ENCODE data around the gene ZCCHC12. TPM values are rescaled to one million over a fixed set of nuclear protein-coding genes. Genes with fewer than 3 reads are reported as not detected.
"Not testable (repeated sequence)": the region's sequence is repeated elsewhere in the genome, so short reads cannot be mapped to it uniquely, and the experiment has no call there.

The ZCCHC12 gene
- under 1 TPM; 0.35 to 0.98 (median 0.66) TPM for polyA plus RNA-seq (ENCODE audit: insufficient read length in 10 of 10)
- long read RNA-seq, donor 1, result 0 reads
- long read RNA-seq, donor 2, result 0 reads
- long read RNA-seq, donor 3, result 0 reads
- long read RNA-seq, donor 4, result 0 reads
- long read RNA-seq, donor 5, partial matches to known transcripts, result 0 of 1 reads
- long read RNA-seq, donor 5, other reads (novel, unspliced or antisense), result 0 of 1 reads
- long read RNA-seq, donor 6, result 0 reads
- long read RNA-seq, donor 7, result 0 reads
- long read RNA-seq, donor 8, result 0 reads
- long read RNA-seq, donor 9, result 0 reads

DNA sequence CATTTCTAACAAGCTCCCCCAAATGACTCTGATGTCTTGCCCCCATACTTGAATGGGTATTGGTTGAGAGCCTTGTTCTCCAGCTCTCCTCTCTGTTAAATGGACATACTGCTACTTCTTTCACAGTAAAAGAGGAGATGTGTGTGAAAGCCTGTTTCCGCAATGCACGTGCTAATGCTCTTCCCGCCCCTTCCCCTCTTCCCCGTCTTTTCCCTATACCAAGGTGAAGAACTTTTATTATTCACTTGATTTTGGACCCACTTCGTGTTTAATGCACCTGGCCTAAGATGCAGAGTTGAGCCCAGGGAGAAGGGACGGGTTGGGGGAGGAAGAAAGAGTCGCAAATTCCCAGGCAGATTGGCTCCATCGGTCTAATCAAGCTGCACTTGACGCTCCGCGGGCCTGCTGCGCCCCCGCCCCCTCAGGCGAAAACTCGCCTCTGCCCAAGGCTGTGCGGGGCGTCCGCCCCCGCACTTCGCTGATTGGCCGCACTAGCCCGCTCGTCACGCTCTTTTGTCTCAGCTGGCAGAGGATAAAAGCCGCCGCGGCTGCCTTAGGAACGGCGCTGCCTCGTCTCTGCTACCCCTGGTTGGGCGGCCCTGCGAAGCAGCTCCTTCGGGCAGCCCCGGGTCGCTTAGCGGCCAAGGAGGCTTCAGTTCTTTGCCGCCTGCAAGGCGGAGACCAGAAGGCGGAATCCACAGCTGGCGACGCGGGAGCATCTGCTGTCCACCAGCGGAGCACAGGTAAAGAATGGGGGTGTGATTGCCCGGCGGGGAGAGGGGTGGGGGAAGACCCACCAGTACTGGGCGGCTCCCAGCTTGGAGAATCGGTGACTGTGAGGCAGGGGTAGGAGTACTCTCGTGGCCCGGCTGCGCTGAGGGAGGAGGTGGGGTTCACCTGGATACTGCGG lies at the start of gene ZCCHC12:
Gene ZCCHC12 (plus strand): TSS at position 562 of the 910 bp plus-strand sequence. CDS start 1,421 bp downstream, outside the sequence.
- DNase-seq, result peak in 2 of 3 donors; percentile 56 to 77

GRCh38 chrX:118779581-118779980 lies 44.0 kb upstream of the ZCCHC12 start:
- DNase-seq, result no peak

- peak in 1 of 3 donors; percentile 26 for DNase-seq
These were observed 43.1 kb upstream of the ZCCHC12 start for GRCh38 chrX:118780509-118780908.

- peak; percentile 61 to 84 (median 73) for DNase-seq
These were observed 42.7 kb upstream of the ZCCHC12 start for GRCh38 chrX:118780911-118781310.

DNA sequence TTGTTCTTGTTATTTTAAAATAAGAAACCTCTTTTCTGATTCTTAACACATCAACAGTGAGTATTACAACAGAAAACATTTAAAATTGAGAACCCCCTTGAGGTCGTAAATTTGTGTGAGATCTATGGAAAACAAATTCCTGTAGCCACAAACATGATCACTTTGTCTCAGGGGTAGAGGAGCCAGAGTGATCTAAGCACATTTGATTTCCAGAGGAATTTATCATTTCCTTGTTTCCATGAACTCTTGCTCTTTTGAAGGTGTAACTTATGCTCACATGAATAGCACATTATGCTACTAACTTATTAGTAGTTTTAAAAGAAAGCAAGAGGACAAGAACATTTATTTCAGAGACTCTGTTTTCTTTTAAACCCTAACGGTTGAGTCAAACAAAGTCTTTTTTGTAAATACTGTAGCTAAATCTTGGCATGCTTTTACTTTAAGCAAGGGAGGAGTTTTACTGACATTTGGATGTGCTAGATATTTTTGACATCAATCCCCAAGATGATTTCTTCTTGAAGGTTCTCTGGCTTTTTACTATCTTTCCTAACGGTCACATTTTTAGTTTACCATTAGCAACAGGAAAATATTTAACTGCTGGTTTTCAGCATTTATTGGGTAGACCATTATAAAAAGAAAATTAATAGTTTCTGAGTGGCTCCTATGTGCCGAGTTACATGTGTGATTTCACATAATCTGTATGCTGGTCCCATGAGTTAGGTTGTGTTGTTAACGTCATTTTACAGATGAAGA lies 27.9 kb upstream of the ZCCHC12 start:
- DNase-seq, result peak; percentile 48 to 82 (median 52)

GRCh38 chrX:118802857-118803256 lies 20.8 kb upstream of the ZCCHC12 start:
- DNase-seq, result peak in 1 of 3 donors; percentile 36

DNA sequence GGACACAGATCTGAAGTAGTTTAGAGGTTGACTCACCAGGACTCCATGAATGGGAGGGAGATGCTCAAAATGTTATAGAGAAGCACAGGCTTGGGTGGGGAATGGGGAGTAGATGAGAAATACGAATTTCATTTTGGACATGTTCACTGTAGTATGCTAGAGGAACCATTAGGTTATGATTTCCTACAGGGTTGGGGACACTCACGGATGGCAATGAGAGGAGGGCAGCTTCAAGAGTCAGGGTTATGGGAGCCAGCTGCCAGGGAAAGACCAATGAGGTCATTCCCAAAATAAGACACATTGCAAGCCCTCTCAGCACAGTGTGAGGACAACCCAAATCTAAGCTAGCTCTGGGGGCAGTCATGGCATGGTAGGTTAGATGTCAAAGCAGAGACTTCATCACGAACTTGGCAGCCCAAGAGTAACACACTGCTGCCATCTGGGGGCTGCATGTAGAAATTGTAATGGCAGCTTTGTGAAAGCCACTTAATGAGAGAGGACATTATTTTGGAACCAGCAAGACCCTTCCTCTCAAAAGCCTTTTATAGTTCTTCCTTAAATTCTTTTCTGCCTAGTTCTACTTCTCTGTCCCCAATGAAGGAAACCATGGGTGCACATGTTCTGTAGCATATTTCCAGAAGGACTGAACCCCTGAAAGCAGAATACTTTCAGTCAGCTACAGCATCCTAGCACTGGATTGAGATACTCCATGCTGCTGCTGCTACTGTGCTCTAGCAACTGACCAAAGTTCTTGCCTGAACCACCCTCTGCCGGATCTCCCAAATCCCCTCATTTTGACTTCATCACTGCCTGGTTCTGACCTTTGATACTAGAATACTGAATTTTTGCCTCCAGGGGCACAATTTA lies 16.2 kb upstream of the ZCCHC12 start:
- DNase-seq, result peak; percentile 40 to 69 (median 59)

DNA sequence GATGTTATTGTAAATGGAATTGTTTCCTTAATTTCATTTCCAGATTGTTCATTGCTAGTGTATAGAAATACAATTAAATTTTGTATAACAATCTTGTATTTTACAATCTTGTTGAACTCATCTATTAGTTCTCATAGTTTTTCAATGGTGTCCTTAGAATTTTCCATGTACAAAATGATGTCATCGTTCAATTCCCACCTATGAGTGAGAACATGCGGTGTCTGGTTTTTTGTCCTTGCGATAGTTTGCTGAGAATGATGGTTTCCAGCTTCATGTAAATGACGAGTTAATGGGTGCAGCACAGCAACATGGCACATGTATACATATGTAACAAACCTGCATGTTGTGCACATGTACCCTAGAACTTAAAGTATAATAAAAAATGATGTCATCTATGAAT lies 6.4 kb upstream of the ZCCHC12 start:
- DNase-seq, result not testable (repeated sequence)

GRCh38 chrX:118824173-118824730 lies 628 bp downstream of the ZCCHC12 start:
- peak in 1 of 3 donors; percentile 24 for DNase-seq

GRCh38 chrX:118825227-118825626 lies 1.6 kb downstream of the ZCCHC12 start:
- peak in 1 of 3 donors; percentile 28 for DNase-seq

- DNase-seq, result peak; percentile 43 to 85 (median 77)
These were observed 15.8 kb downstream of the ZCCHC12 start for GRCh38 chrX:118839334-118839958.

DNA sequence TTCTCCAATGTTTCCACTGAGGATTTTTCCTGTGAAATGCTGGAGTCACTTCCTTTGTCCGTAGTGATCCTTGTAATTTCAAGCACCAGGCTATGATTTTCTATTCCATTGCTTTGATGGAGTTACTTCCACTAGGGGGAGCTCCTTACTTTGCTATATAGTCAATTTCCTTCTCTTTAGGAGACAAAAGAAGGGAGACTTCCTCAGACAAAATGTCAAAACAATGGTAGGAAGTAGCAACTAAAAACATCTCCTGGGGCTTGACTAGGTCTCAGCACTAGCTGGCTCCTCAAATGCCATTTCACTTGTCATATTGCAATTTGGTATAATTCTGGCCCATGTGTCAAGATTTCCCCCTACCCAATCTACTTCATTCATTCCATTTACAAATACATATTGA lies 24.1 kb downstream of the ZCCHC12 start:
- DNase-seq, result peak; percentile 38 to 68 (median 63)

DNA sequence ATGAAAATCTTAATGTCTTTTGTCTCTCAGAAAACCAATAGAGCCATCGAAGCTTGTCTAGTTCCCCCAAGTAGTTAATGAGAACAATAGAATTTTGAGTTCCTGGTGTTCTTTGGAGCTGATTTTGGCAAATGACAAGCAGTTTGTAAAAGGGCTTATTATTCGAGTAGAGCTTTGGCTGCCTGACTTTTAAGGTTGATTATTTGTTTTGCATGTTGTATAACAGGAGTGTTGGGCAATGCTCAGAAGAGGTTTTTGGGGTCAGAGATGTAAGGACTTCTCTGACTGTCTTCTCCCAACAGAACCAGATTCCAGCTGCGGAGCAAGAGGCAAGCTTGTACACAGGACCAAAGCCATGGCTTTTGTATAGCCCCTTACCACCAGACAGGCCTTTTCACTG lies 30.0 kb downstream of the ZCCHC12 start:
- no peak for DNase-seq

DNA sequence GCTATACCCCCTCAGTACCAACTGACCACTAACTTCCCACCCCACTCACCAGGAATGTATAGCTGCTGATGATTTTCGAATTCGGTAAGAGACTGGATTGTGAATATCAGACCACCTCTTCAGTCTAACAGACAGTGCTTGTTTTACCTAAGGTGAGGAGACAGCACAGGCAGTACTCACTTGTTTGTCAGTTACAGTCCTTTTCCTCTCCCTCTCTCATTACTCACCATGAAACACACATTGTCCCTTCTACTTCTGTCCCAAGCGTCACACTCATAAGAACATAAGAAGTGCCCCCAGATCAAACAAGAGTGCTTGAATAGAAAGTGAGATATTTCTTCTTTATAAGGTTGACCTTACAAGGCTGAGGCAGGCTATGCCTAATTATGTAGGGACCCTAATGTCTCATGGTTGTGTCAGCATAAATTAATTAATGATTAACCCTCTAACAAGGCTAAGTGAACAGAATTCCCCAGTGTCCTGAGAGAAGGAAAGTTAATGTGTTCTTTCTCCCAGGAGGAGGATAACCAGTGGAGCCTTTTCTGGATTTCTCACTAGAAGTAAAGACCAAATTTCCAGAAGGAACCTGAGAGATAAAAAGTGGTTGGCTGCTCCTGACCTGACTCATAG lies 32.2 kb downstream of the ZCCHC12 start:
- no peak for DNase-seq

GRCh38 chrX:118857006-118857405 lies 33.4 kb downstream of the ZCCHC12 start:
- no peak for DNase-seq

DNA sequence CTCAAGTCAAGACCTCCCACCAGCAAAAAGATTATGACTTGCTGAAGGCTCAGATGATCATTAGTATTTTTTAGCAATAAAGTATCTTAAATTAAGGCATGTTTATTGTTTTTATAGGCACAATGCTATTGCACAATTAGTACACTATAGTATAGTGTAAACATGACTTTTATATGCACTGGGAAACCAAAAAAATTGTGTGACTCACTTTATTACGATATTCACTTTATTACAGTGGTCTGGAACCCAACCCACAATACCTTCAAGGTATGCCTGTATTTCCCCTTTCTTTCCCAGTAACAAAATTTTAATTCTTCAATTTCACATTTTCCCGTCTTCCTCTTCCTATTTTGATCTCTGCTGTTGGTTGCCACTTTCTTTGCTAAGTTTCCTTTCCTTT lies 37.7 kb downstream of the ZCCHC12 start:
- no peak for DNase-seq

GRCh38 chrX:118862091-118862490 lies 38.5 kb downstream of the ZCCHC12 start:
- no peak for DNase-seq

GRCh38 chrX:118862979-118863378 lies 39.4 kb downstream of the ZCCHC12 start:
- DNase-seq, result peak in 1 of 3 donors; percentile 21

DNA sequence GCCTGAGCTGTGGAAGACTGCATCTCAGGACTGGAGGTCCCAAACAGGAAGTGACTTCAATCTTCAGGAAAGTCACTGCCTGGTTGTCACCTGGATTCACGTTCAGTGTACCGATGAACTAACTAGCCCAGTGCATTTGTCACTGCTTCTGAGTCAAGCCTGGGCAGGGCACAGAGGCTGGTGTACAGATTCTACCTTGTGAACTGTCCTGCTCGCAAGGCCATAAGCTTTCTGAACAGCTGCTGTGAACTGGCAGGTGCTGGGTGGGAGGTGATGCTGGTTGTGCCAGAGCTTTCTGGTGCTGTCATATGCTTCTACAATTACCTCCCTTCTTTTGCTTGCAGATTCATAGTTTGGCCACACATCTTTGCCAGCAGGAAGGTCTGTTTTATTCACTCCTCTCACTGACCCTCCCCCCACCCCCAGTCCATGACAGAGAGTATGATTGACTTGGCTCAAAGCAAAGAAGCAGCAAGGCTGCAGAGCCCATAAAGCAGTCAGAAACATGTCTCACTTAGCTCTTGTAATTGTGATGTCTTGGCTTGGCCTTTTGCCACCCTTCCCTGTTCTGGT lies 40.5 kb downstream of the ZCCHC12 start:
- DNase-seq, result peak in 1 of 3 donors; percentile 25
